ENCODE results near the gene MTUS2. TPM values are rescaled to one million over a fixed set of nuclear protein-coding genes. Genes with fewer than 3 reads are reported as not detected.

Gene MTUS2
- total and polyA plus RNA-seq, 9 of the 15 experiments (the other 6 are each of a cell fraction or from before 2014, with no cell fraction given) = 0.01 to 0.28 (median 0.06) TPM; not detected in 1

- no peak overlapping the region for H2AFZ ChIP-seq (ENCODE audit: low read depth, low read length)
- FAIRE-seq = no peak
- no peaks in the 10 kb centered on the region; a peak in 1 of 5 replicates for H3K27me3 ChIP-seq (ENCODE audit: control insufficient read depth in 2 of 2, insufficient read depth in 2 of 2, low read length in 2 of 2)
- H3K4me1 ChIP-seq (replicated peaks in 1 of 2; ENCODE audit: control insufficient read depth in 2 of 2, insufficient read depth in 2 of 2, low read length in 2 of 2) = no peaks in the 10 kb centered on the region
- no peaks in the 10 kb centered on the region for H3K9me3 ChIP-seq (replicated peaks; ENCODE audit: control insufficient read depth, insufficient read depth, low read depth, low read length)
- no peak overlapping the region for H3K9ac ChIP-seq (ENCODE audit: insufficient read depth in 1 of 2, low read depth in 2 of 2, low read length in 2 of 2)
- intact Hi-C loops (cut with micrococcal nuclease) (no loop called here), in situ Hi-C loops (cut with MboI) (no loop called here)
- CTCF ChIA-PET (ENCODE audit: low intra/inter-chr PET ratio) = no interaction called here
- H3K79me2 ChIP-seq (ENCODE audit: control insufficient read depth, insufficient read depth, low read length) = no peaks in the 10 kb centered on the region
- H4K20me1 ChIP-seq (replicated peaks; ENCODE audit: control insufficient read depth, insufficient read depth, low read length) = no peaks in the 10 kb centered on the region
- no peaks in the 10 kb centered on the region for H3K36me3 ChIP-seq (ENCODE audit: control insufficient read depth, insufficient read depth, low read length)
- no peak for ATAC-seq
- no peaks in the 10 kb centered on the region for H3K9me1 ChIP-seq (ENCODE audit: control insufficient read depth, insufficient read depth, low read length)
- 0% methylated on average over 2 of the region's 2 CpGs for WGBS (ENCODE audit: insufficient coverage, low coverage, missing lambda C conversion rate)
- no peak for DNase-seq (ENCODE audit: extremely low read depth in 1 of 4, low spot score in 3 of 4)
- no TSS peak for BruUV-seq (replicated peaks)
- POLR2A ChIA-PET = no interaction called here
- no peak overlapping the region for H3K27ac ChIP-seq (ENCODE audit: extremely low read depth, low read depth, low read length)
- no peak overlapping the region for H3K4me2 ChIP-seq (ENCODE audit: insufficient read depth, low read length)
- no peak overlapping the region for H3K4me3 ChIP-seq
- TF ChIP-seq KLF6 (CRISPR knock-in tag; IDR thresholded peaks at IDR 0.05; ENCODE audit: borderline replicate concordance) = no peak
- no peak for TF ChIP-seq RBM17 (IDR thresholded peaks at IDR 0.05; ENCODE audit: borderline replicate concordance, low read depth, low read length)
- TF ChIP-seq ZFP30 (CRISPR knock-in tag; IDR thresholded peaks at IDR 0.05; ENCODE audit: borderline replicate concordance) = no peak
- no peak for TF ChIP-seq AFF4 (CRISPR knock-in tag; IDR thresholded peaks at IDR 0.05)
- TF ChIP-seq RBM34 (IDR thresholded peaks at IDR 0.05; ENCODE audit: borderline replicate concordance, insufficient read depth, low read length) = no peak
- no peak for TF ChIP-seq ZNF668 (CRISPR knock-in tag; IDR thresholded peaks at IDR 0.05)
- TF ChIP-seq EP300 (IDR thresholded peaks at IDR 0.05; ENCODE audit: low read length) = no peak
- TF ChIP-seq ZNF217 (CRISPR knock-in tag; IDR thresholded peaks at IDR 0.05) = no peak
- no peak for TF ChIP-seq ZNF431 (CRISPR knock-in tag; IDR thresholded peaks at IDR 0.05)
- TF ChIP-seq ZNF79 (CRISPR knock-in tag; IDR thresholded peaks at IDR 0.05; ENCODE audit: low read depth) = no peak
- no peak for TF ChIP-seq MTF1 (CRISPR knock-in tag; IDR thresholded peaks at IDR 0.05; ENCODE audit: borderline replicate concordance)
- no peak for TF ChIP-seq LARP7 (IDR thresholded peaks at IDR 0.05)
- TF ChIP-seq NFATC3 (IDR thresholded peaks at IDR 0.05) = no peak
- TF ChIP-seq SETDB1 (IDR thresholded peaks at IDR 0.05; ENCODE audit: low read length) = no peak
- TF ChIP-seq ATF6 (CRISPR knock-in tag; IDR thresholded peaks at IDR 0.05) = no peak
- TF ChIP-seq SMAD3 (CRISPR knock-in tag; conservative IDR thresholded peaks at IDR 0.05) = no peak
These were observed 38.9 kb downstream of the MTUS2 start for GRCh38 chr13:28859069-28859468.

Data from K562 (cell line).